Stomach (tissue), 9 donors: ENCODE results near the gene MARCHF9. TPM values are rescaled to one million over a fixed set of nuclear protein-coding genes. Genes with fewer than 3 reads are reported as not detected.

ENCODE experiments used
- DNase-seq, 2 donors: peaks; one replicate each; pipeline versions ENCODE4 v3.0.0 to v3.0.0-alpha.2; 2013 to 2019
- H3K27ac ChIP-seq, 5 donors: fragments of 200-600 bp in 4 of 5; sonication (generic) in 4 of 5; one replicate each; pipeline ENCODE4 v1.5.1; 2013 to 2019; ENCODE audit warnings: mild to moderate bottlenecking in 1 of 5, moderate library complexity in 1 of 5
- H3K27me3 ChIP-seq, 3 donors: fragments of 200-600 bp; sonication (generic); one replicate each; pipeline ENCODE4 v1.5.1; 2017 to 2019; ENCODE audit warnings: mixed run types in 1 of 3
- H3K36me3 ChIP-seq, 4 donors: fragments of 200-600 bp; sonication (generic); 1 replicate in 3 of 4; 2 replicates in 1 of 4; pipeline ENCODE4 v1.5.1; 2016 to 2019
- H3K4me1 ChIP-seq, 4 donors: fragments of 200-600 bp; sonication (generic); one replicate each; pipeline ENCODE4 v1.5.1; 2016 to 2019
- H3K4me3 ChIP-seq, 4 donors: fragments of 200-600 bp; sonication (generic) in 3 of 4; one replicate each; pipeline ENCODE4 v1.5.1; 2016 to 2019; ENCODE audit warnings: mild to moderate bottlenecking in 1 of 4
- H3K9me3 ChIP-seq, 4 donors: fragments of 200-600 bp; sonication (generic); one replicate each; pipeline ENCODE4 v1.5.1; 2016 to 2019
- EP300 ChIP-seq: sonication (generic); formaldehyde crosslinking; IDR thresholded peaks from one replicate; pipeline ENCODE4 v1.6.1; 2017; ENCODE audit warnings: antibody characterized with exemption
- POLR2A ChIP-seq, 4 donors: fragments of 450-650 bp; IDR thresholded peaks; one replicate each; pipeline ENCODE4 v1.6.1; 2016; ENCODE audit warnings: antibody characterized with exemption in 4 of 4, control low read depth in 2 of 4, mild to moderate bottlenecking in 1 of 4, moderate library complexity in 1 of 4
- POLR2AphosphoS5 ChIP-seq, 3 donors: sonication (generic); formaldehyde crosslinking; IDR thresholded peaks; one replicate each; pipeline ENCODE4 v1.6.1; 2016; ENCODE audit warnings: antibody characterized with exemption in 3 of 3
- WGBS, 5 donors: extraction: QIAGEN DNeasy Blood & Tissue Kit in 3 of 5; methylation state at CpG; one replicate each; pipeline versions ENCODE4 v1.1.5 to v1.1.7; 2013 to 2018; 5-methylcytosine and 5-hydroxymethylcytosine counted together
- intact Hi-C: fragments of 100-400 bp; cut with DNase I; formaldehyde crosslinking; loops from one replicate; pipeline ENCODE4 v1.15.1; 2023; ENCODE audit warnings: low total_unique reads
- polyA plus RNA-seq, 3 donors: library from polyadenylated mRNA; stranded (reverse); fragments of 200-250 nt; gene quantifications; one replicate each; pipeline ENCODE4 v1.2.3, GENCODE V29; 2013
- small RNA-seq, 4 donors: library from RNA; depleted of rRNA; stranded (forward); fragments of <200 nt; gene quantifications; one replicate each; pipeline ENCODE3, GENCODE V24; 2016
- total RNA-seq, 5 donors: library from RNA; depleted of rRNA; stranded (reverse); fragments of >200 nt; gene quantifications; one replicate each; pipeline versions ENCODE4 v1.1.0 to v1.2.3, GENCODE V29; 2014 to 2016
- TF ChIP-seq, protein P1 (sequence below), 7 experiments: fragments of 450-650 bp in 4 of 7; fragments of 200-600 bp in 3 of 7; sonication (generic) in 3 of 7; IDR thresholded peaks; one replicate each; pipeline ENCODE4 v1.5.1; 2016 to 2019; ENCODE audit warnings: antibody characterized with exemption in 7 of 7, control low read depth in 2 of 7, mild to moderate bottlenecking in 1 of 7
- donor health status: healthy with polysubstance abuse.
- donor health status: Bipolar disorder and iron deficiency.
- donor health status: healthy.

Gene MARCHF9
- total and polyA plus RNA-seq, 8 donors: 1.0 to 16.0 (median 8.8) TPM

DNA sequence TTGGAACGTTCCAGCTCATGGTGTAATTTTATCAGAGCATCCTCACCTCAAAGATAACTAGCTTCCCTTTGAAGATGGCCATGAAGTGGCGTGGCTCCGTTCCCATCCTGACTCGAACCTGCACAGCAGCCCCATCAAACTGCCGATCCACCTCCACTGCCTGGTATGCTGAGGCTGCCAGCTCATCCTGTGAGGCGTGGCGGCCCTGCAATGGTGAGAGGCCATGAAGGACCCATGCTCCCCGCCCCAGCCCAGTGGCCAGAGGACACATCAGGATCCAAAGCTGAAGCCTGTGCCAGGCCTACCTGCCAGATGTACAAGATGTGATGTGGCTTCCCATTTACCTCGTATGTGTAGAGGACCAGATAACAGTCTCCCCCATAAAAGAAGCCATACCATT lies 52.4 kb downstream of the MARCHF9 start:
- no peak overlapping the region for H3K27ac ChIP-seq
- no peaks in the 10 kb centered on the region for H3K27me3 ChIP-seq
- no peaks in the 10 kb centered on the region for H3K9me3 ChIP-seq
- TF ChIP-seq POLR2A (IDR thresholded peaks at IDR 0.05) (no peak), POLR2AphosphoS5 (IDR thresholded peaks at IDR 0.05) (no peak), EP300 (no peak)
- TF ChIP-seq, protein P1, sequence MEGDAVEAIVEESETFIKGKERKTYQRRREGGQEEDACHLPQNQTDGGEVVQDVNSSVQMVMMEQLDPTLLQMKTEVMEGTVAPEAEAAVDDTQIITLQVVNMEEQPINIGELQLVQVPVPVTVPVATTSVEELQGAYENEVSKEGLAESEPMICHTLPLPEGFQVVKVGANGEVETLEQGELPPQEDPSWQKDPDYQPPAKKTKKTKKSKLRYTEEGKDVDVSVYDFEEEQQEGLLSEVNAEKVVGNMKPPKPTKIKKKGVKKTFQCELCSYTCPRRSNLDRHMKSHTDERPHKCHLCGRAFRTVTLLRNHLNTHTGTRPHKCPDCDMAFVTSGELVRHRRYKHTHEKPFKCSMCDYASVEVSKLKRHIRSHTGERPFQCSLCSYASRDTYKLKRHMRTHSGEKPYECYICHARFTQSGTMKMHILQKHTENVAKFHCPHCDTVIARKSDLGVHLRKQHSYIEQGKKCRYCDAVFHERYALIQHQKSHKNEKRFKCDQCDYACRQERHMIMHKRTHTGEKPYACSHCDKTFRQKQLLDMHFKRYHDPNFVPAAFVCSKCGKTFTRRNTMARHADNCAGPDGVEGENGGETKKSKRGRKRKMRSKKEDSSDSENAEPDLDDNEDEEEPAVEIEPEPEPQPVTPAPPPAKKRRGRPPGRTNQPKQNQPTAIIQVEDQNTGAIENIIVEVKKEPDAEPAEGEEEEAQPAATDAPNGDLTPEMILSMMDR (IDR thresholded peaks at IDR 0.05): no peak
- H3K36me3 ChIP-seq: peaks cover 36 to 97% (median 93%) of the 10 kb centered on the region in 4 donors
- peaks cover 0 to 16% (median 2%) of the 10 kb centered on the region in 4 donors for H3K4me1 ChIP-seq
- H3K4me3 ChIP-seq: no peak overlapping the region
- WGBS, 5 donors: 83 to 91% (median 91%) methylated on average over 8 to 9 of the region's 9 CpGs
- no peak for DNase-seq
- intact Hi-C loops: no loop called here

DNA sequence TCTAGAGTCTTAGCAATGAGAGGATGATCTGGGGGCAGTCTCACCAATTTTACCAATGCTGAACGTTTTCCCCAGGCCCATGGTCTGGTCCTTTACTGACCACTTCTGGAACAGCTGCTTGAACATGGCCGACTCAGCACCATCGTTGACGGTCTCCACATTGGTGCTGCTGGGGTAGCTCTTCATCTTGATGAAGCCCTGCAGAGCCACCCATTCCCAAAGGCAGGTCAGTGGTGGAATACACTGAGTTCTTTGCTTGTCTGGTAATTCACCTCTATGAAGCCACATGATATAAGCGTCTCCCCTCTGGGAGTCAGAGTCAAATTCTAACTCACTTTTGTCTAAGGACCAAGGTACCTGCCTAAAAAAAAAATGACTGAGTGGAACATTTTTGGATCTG lies 53.4 kb downstream of the MARCHF9 start:
- no peak overlapping the region for H3K4me3 ChIP-seq
- 81 to 91% (median 90%) methylated on average over 5 of the region's 5 CpGs for WGBS, 5 donors
- no peak for TF ChIP-seq POLR2A (IDR thresholded peaks at IDR 0.05)
- TF ChIP-seq EP300: no peak
- TF ChIP-seq, protein P1 (IDR thresholded peaks at IDR 0.05): no peak
- no peak for TF ChIP-seq POLR2AphosphoS5 (IDR thresholded peaks at IDR 0.05)
- intact Hi-C loops: no loop called here
- peaks cover 33 to 97% (median 92%) of the 10 kb centered on the region in 4 donors for H3K36me3 ChIP-seq
- peaks cover 0 to 20% (median 2%) of the 10 kb centered on the region in 4 donors for H3K4me1 ChIP-seq
- no peaks in the 10 kb centered on the region for H3K27me3 ChIP-seq
- H3K27ac ChIP-seq: no peak overlapping the region
- no peak for DNase-seq
- H3K9me3 ChIP-seq: no peaks in the 10 kb centered on the region

GRCh38 chr12:57809425-57809824 lies 54.5 kb downstream of the MARCHF9 start:
- Histone ChIP-seq H3K9me3 (no peaks in the 10 kb centered on the region), H3K36me3 (peaks cover 33 to 89% (median 85%) of the 10 kb centered on the region in 4 donors), H3K4me3 (no peak overlapping the region), H3K27me3 (no peaks in the 10 kb centered on the region), H3K4me1 (peaks cover 0 to 26% (median 3%) of the 10 kb centered on the region in 4 donors), H3K27ac (no peak overlapping the region)
- DNase-seq: no peak
- intact Hi-C loops: no loop called here
- WGBS, 5 donors: 86 to 99% (median 94%) methylated on average over 3 of the region's 3 CpGs
- TF ChIP-seq POLR2A (IDR thresholded peaks at IDR 0.05) (no peak), POLR2AphosphoS5 (IDR thresholded peaks at IDR 0.05) (no peak), EP300 (no peak)
- TF ChIP-seq, protein P1 (IDR thresholded peaks at IDR 0.05): no peak

Small RNA genes lying within 50 kb of the gene (small RNA-seq; reads per million reads assigned to genes)
- 0 reads per million in 4 donors for gene RNU6-1083P

Other genes with a start within 250 kb of the MARCHF9 start
- 100 to 1,000 TPM in 1 of 5 donors, 10 to 100 TPM in 3, 1 to 10 TPM in 1; 7.5 to 159 (median 36.2) TPM for gene DDIT3, start 234.6 kb upstream of the MARCHF9 start, total RNA-seq
- gene DDIT3, start 234.6 kb upstream of the MARCHF9 start, polyA plus RNA-seq: 10 to 100 TPM; 49.7 to 83.4 (median 68.7) TPM
- gene MBD6, start 232.3 kb upstream of the MARCHF9 start, total RNA-seq: 100 to 1,000 TPM in 1 of 5 donors, 10 to 100 TPM in 3, 1 to 10 TPM in 1; 4.8 to 129 (median 32.2) TPM
- gene MBD6, start 232.3 kb upstream of the MARCHF9 start, polyA plus RNA-seq: 10 to 100 TPM; 23.2 to 30.9 (median 28.7) TPM
- gene DCTN2, start 207.9 kb upstream of the MARCHF9 start, total RNA-seq: 100 to 1,000 TPM in 3 of 5 donors, 10 to 100 TPM in 2; 28.6 to 177 (median 102) TPM
- gene DCTN2, start 207.9 kb upstream of the MARCHF9 start, polyA plus RNA-seq: 100 to 1,000 TPM in 2 of 3 donors, 10 to 100 TPM in 1; 90.0 to 168 (median 110) TPM
- 1 to 10 TPM in 4 of 5 donors, not detected in 1; 1.3 to 2.3 (median 1.6) TPM for gene KIF5A, start 205.1 kb upstream of the MARCHF9 start, total RNA-seq
- gene KIF5A, start 205.1 kb upstream of the MARCHF9 start, polyA plus RNA-seq: under 1 TPM; 0.19 to 0.40 (median 0.31) TPM
- gene PIP4K2C, start 163.9 kb upstream of the MARCHF9 start, total RNA-seq: 100 to 1,000 TPM in 1 of 5 donors, 10 to 100 TPM in 4; 15.9 to 116 (median 46.1) TPM
- 10 to 100 TPM; 14.1 to 39.7 (median 20.1) TPM for gene PIP4K2C, start 163.9 kb upstream of the MARCHF9 start, polyA plus RNA-seq
- 10 to 100 TPM in 3 of 5 donors, 1 to 10 TPM in 2; 5.2 to 49.6 (median 14.3) TPM for gene DTX3, start 150.3 kb upstream of the MARCHF9 start, total RNA-seq
- gene DTX3, start 150.3 kb upstream of the MARCHF9 start, polyA plus RNA-seq: 10 to 100 TPM; 14.6 to 26.9 (median 17.1) TPM
- 100 to 1,000 TPM in 1 of 5 donors, 10 to 100 TPM in 4; 18.7 to 220 (median 31.8) TPM for gene ARHGEF25, start 143.7 kb upstream of the MARCHF9 start, total RNA-seq
- 10 to 100 TPM; 22.5 to 48.4 (median 24.8) TPM for gene ARHGEF25, start 143.7 kb upstream of the MARCHF9 start, polyA plus RNA-seq
- gene B4GALNT1, start 121.9 kb upstream of the MARCHF9 start, total RNA-seq: 1 to 10 TPM in 1 of 5 donors, not detected in 4; 1.1 TPM
- under 1 TPM; 0.31 to 0.75 (median 0.60) TPM for gene B4GALNT1, start 121.9 kb upstream of the MARCHF9 start, polyA plus RNA-seq
- 100 to 1,000 TPM; 135 to 408 (median 192) TPM for gene OS9, start 61.0 kb upstream of the MARCHF9 start, total RNA-seq
- gene OS9, start 61.0 kb upstream of the MARCHF9 start, polyA plus RNA-seq: 100 to 1,000 TPM in 2 of 3 donors, 10 to 100 TPM in 1; 85.8 to 171 (median 137) TPM
- 1 to 10 TPM in 2 of 5 donors, under 1 TPM in 2, not detected in 1; under 0.01 to 5.7 (median 1.5) TPM for gene AGAP2, start 16.4 kb upstream of the MARCHF9 start, total RNA-seq
- under 1 TPM; 0.53 to 0.68 (median 0.61) TPM for gene AGAP2, start 16.4 kb upstream of the MARCHF9 start, polyA plus RNA-seq
- 10 to 100 TPM; 10.1 to 46.8 (median 20.4) TPM for gene TSPAN31, start 10.1 kb upstream of the MARCHF9 start, total RNA-seq
- gene TSPAN31, start 10.1 kb upstream of the MARCHF9 start, polyA plus RNA-seq: 10 to 100 TPM; 14.7 to 27.5 (median 18.4) TPM
- gene CDK4, start 2.8 kb upstream of the MARCHF9 start, total RNA-seq: 100 to 1,000 TPM in 2 of 5 donors, 10 to 100 TPM in 3; 26.3 to 113 (median 39.1) TPM
- gene CDK4, start 2.8 kb upstream of the MARCHF9 start, polyA plus RNA-seq: 10 to 100 TPM; 43.7 to 70.7 (median 57.3) TPM
- gene CYP27B1, start 12.0 kb downstream of the MARCHF9 start, total RNA-seq: 1 to 10 TPM in 4 of 5 donors, not detected in 1; 1.0 to 3.1 (median 1.8) TPM
- 1 to 10 TPM in 1 of 3 donors, under 1 TPM in 2; 0.56 to 1.4 (median 0.73) TPM for gene CYP27B1, start 12.0 kb downstream of the MARCHF9 start, polyA plus RNA-seq
- gene METTL1, start 17.0 kb downstream of the MARCHF9 start, total RNA-seq: 10 to 100 TPM in 3 of 5 donors, 1 to 10 TPM in 2; 4.4 to 37.9 (median 13.2) TPM
- 10 to 100 TPM; 13.7 to 24.7 (median 20.2) TPM for gene METTL1, start 17.0 kb downstream of the MARCHF9 start, polyA plus RNA-seq
- gene EEF1AKMT3, start 17.5 kb downstream of the MARCHF9 start, total RNA-seq: 10 to 100 TPM in 4 of 5 donors, 1 to 10 TPM in 1; 4.0 to 61.4 (median 16.4) TPM
- 1 to 10 TPM; 3.3 to 5.2 (median 3.5) TPM for gene EEF1AKMT3, start 17.5 kb downstream of the MARCHF9 start, polyA plus RNA-seq
- gene TSFM, start 27.7 kb downstream of the MARCHF9 start, total RNA-seq: 10 to 100 TPM in 2 of 5 donors, 1 to 10 TPM in 3; 2.3 to 13.8 (median 8.0) TPM
- gene TSFM, start 27.7 kb downstream of the MARCHF9 start, polyA plus RNA-seq: 10 to 100 TPM; 32.0 to 39.3 (median 37.0) TPM
- gene AVIL, start 63.6 kb downstream of the MARCHF9 start, total RNA-seq: 1 to 10 TPM in 4 of 5 donors, under 1 TPM in 1; 0.45 to 5.8 (median 4.1) TPM
- 1 to 10 TPM; 1.5 to 5.9 (median 2.3) TPM for gene AVIL, start 63.6 kb downstream of the MARCHF9 start, polyA plus RNA-seq
- gene CTDSP2, start 91.6 kb downstream of the MARCHF9 start, total RNA-seq: 100 to 1,000 TPM in 2 of 5 donors, 10 to 100 TPM in 3; 64.6 to 152 (median 82.4) TPM
- gene CTDSP2, start 91.6 kb downstream of the MARCHF9 start, polyA plus RNA-seq: 10 to 100 TPM; 28.4 to 67.4 (median 65.4) TPM
- gene ATP23, start 186.5 kb downstream of the MARCHF9 start, total RNA-seq: 10 to 100 TPM in 1 of 5 donors, 1 to 10 TPM in 4; 4.1 to 18.0 (median 6.1) TPM
- 10 to 100 TPM in 2 of 3 donors, 1 to 10 TPM in 1; 6.9 to 11.1 (median 10.2) TPM for gene ATP23, start 186.5 kb downstream of the MARCHF9 start, polyA plus RNA-seq